ENCODE data around the gene RALGPS2. TPM values are rescaled to one million over a fixed set of nuclear protein-coding genes. Genes with fewer than 3 reads are reported as not detected.

Gene RALGPS2
- polyA plus RNA-seq, 1 donor: 25.5 TPM

- Histone ChIP-seq H3K4me3 (ENCODE audit: low read length) (no peak overlapping the region), H3K9me3 (ENCODE audit: control insufficient read depth, low read depth, low read length) (no peaks in the 10 kb centered on the region), H3K27ac (ENCODE audit: low read length) (no peak overlapping the region), H3K27me3 (ENCODE audit: control insufficient read depth, insufficient read depth, low read length) (no peaks in the 10 kb centered on the region), H3K36me3 (ENCODE audit: control insufficient read depth, insufficient read depth, low read length) (no peaks in the 10 kb centered on the region), H3K4me1 (ENCODE audit: control insufficient read depth, insufficient read depth, low read length) (no peaks in the 10 kb centered on the region)
- no CpG with 5 or more reads among the region's 2 CpGs for WGBS (ENCODE audit: insufficient coverage, low lambda C conversion rate)
- no peak for DNase-seq
These were observed 124.9 kb downstream of the RALGPS2 start for GRCh38 chr1:178849918-178850317.

- WGBS (ENCODE audit: insufficient coverage, low lambda C conversion rate): 100% methylated on average over 1 of the region's 2 CpGs
These were observed 132.1 kb downstream of the RALGPS2 start for GRCh38 chr1:178857126-178857525.

GRCh38 chr1:178862416-178862815, 137.4 kb downstream of the RALGPS2 start:
- Histone ChIP-seq H3K27ac (ENCODE audit: low read length) (no peak overlapping the region), H3K4me1 (ENCODE audit: control insufficient read depth, insufficient read depth, low read length) (peaks cover 3% of the 10 kb centered on the region), H3K4me3 (ENCODE audit: low read length) (no peak overlapping the region), H3K36me3 (ENCODE audit: control insufficient read depth, insufficient read depth, low read length) (peaks cover 8% of the 10 kb centered on the region), H3K27me3 (ENCODE audit: control insufficient read depth, insufficient read depth, low read length) (no peaks in the 10 kb centered on the region), H3K9me3 (ENCODE audit: control insufficient read depth, low read depth, low read length) (no peaks in the 10 kb centered on the region)
- DNase-seq: no peak
- 83% methylated on average over 1 of the region's 3 CpGs for WGBS (ENCODE audit: insufficient coverage, low lambda C conversion rate)

More at GRCh38 chr1:178857126-178857525, 132.1 kb downstream of the RALGPS2 start:
- Histone ChIP-seq H3K4me3 (ENCODE audit: low read length) (no peak overlapping the region), H3K4me1 (ENCODE audit: control insufficient read depth, insufficient read depth, low read length) (no peaks in the 10 kb centered on the region), H3K36me3 (ENCODE audit: control insufficient read depth, insufficient read depth, low read length) (no peaks in the 10 kb centered on the region), H3K27ac (ENCODE audit: low read length) (no peak overlapping the region), H3K9me3 (ENCODE audit: control insufficient read depth, low read depth, low read length) (no peaks in the 10 kb centered on the region), H3K27me3 (ENCODE audit: control insufficient read depth, insufficient read depth, low read length) (no peaks in the 10 kb centered on the region)
- no peak for DNase-seq

GRCh38 chr1:178862864-178863263, 137.8 kb downstream of the RALGPS2 start:
- Histone ChIP-seq H3K27me3 (ENCODE audit: control insufficient read depth, insufficient read depth, low read length) (no peaks in the 10 kb centered on the region), H3K4me3 (ENCODE audit: low read length) (no peak overlapping the region), H3K36me3 (ENCODE audit: control insufficient read depth, insufficient read depth, low read length) (peaks cover 8% of the 10 kb centered on the region), H3K4me1 (ENCODE audit: control insufficient read depth, insufficient read depth, low read length) (peaks cover 5% of the 10 kb centered on the region), H3K9me3 (ENCODE audit: control insufficient read depth, low read depth, low read length) (no peaks in the 10 kb centered on the region), H3K27ac (ENCODE audit: low read length) (no peak overlapping the region)
- DNase-seq: no peak

- no peaks in the 10 kb centered on the region for H3K9me3 ChIP-seq (ENCODE audit: control insufficient read depth, low read depth, low read length)
- no peak overlapping the region for H3K4me3 ChIP-seq (ENCODE audit: low read length)
- peaks cover 8% of the 10 kb centered on the region for H3K36me3 ChIP-seq (ENCODE audit: control insufficient read depth, insufficient read depth, low read length)
- peaks cover 5% of the 10 kb centered on the region for H3K4me1 ChIP-seq (ENCODE audit: control insufficient read depth, insufficient read depth, low read length)
- no peaks in the 10 kb centered on the region for H3K27me3 ChIP-seq (ENCODE audit: control insufficient read depth, insufficient read depth, low read length)
- no peak for DNase-seq
- WGBS (ENCODE audit: insufficient coverage, low lambda C conversion rate): 100% methylated on average over 1 of the region's 6 CpGs
- no peak overlapping the region for H3K27ac ChIP-seq (ENCODE audit: low read length)
These were observed 139.3 kb downstream of the RALGPS2 start for GRCh38 chr1:178864326-178864725.

- Histone ChIP-seq H3K27ac (ENCODE audit: low read length) (no peak overlapping the region), H3K4me1 (ENCODE audit: control insufficient read depth, insufficient read depth, low read length) (peaks cover 7% of the 10 kb centered on the region)
- 30% methylated on average over 4 of the region's 5 CpGs for WGBS (ENCODE audit: insufficient coverage, low lambda C conversion rate)
These were observed 142.6 kb downstream of the RALGPS2 start for GRCh38 chr1:178867670-178868069.

GRCh38 chr1:178868706-178869105, 143.7 kb downstream of the RALGPS2 start:
- WGBS (ENCODE audit: insufficient coverage, low lambda C conversion rate): 57% methylated on average over 1 of the region's 1 CpG
- DNase-seq: no peak
- Histone ChIP-seq H3K4me1 (ENCODE audit: control insufficient read depth, insufficient read depth, low read length) (peaks cover 7% of the 10 kb centered on the region), H3K9me3 (ENCODE audit: control insufficient read depth, low read depth, low read length) (no peaks in the 10 kb centered on the region), H3K27ac (ENCODE audit: low read length) (no peak overlapping the region), H3K4me3 (ENCODE audit: low read length) (no peak overlapping the region), H3K36me3 (ENCODE audit: control insufficient read depth, insufficient read depth, low read length) (peaks cover 8% of the 10 kb centered on the region), H3K27me3 (ENCODE audit: control insufficient read depth, insufficient read depth, low read length) (no peaks in the 10 kb centered on the region)

More at GRCh38 chr1:178867670-178868069, 142.6 kb downstream of the RALGPS2 start:
- H3K36me3 ChIP-seq (ENCODE audit: control insufficient read depth, insufficient read depth, low read length): peaks cover 8% of the 10 kb centered on the region
- H3K4me3 ChIP-seq (ENCODE audit: low read length): no peak overlapping the region
- H3K9me3 ChIP-seq (ENCODE audit: control insufficient read depth, low read depth, low read length): no peaks in the 10 kb centered on the region
- DNase-seq: peak; percentile 33 to 80
- no peaks in the 10 kb centered on the region for H3K27me3 ChIP-seq (ENCODE audit: control insufficient read depth, insufficient read depth, low read length)

GRCh38 chr1:178869119-178869697, 144.2 kb downstream of the RALGPS2 start:
- H3K9me3 ChIP-seq (ENCODE audit: control insufficient read depth, low read depth, low read length): no peaks in the 10 kb centered on the region
- WGBS (ENCODE audit: insufficient coverage, low lambda C conversion rate): 100% methylated on average over 2 of the region's 3 CpGs
- no peaks in the 10 kb centered on the region for H3K27me3 ChIP-seq (ENCODE audit: control insufficient read depth, insufficient read depth, low read length)
- peaks cover 8% of the 10 kb centered on the region for H3K36me3 ChIP-seq (ENCODE audit: control insufficient read depth, insufficient read depth, low read length)
- no peak overlapping the region for H3K27ac ChIP-seq (ENCODE audit: low read length)
- peak in 1 of 2 donors; percentile 7 for DNase-seq
- peaks cover 7% of the 10 kb centered on the region for H3K4me1 ChIP-seq (ENCODE audit: control insufficient read depth, insufficient read depth, low read length)
- peak overlapping the region; percentile 0 for H3K4me3 ChIP-seq (ENCODE audit: low read length)

GRCh38 chr1:178870221-178870620, 145.2 kb downstream of the RALGPS2 start:
- H3K36me3 ChIP-seq (ENCODE audit: control insufficient read depth, insufficient read depth, low read length): peaks cover 4% of the 10 kb centered on the region
- no peak for DNase-seq
- no peaks in the 10 kb centered on the region for H3K9me3 ChIP-seq (ENCODE audit: control insufficient read depth, low read depth, low read length)
- no CpG with 5 or more reads among the region's 1 CpG for WGBS (ENCODE audit: insufficient coverage, low lambda C conversion rate)
- no peak overlapping the region for H3K27ac ChIP-seq (ENCODE audit: low read length)
- no peaks in the 10 kb centered on the region for H3K27me3 ChIP-seq (ENCODE audit: control insufficient read depth, insufficient read depth, low read length)
- peaks cover 7% of the 10 kb centered on the region for H3K4me1 ChIP-seq (ENCODE audit: control insufficient read depth, insufficient read depth, low read length)
- no peak overlapping the region for H3K4me3 ChIP-seq (ENCODE audit: low read length)

GRCh38 chr1:178870944-178871343, 145.9 kb downstream of the RALGPS2 start, which contains the start of gene ANGPTL1:
Gene ANGPTL1 (minus strand): TSS chr1:178871077. CDS start chr1:178865776, 5,301 bp downstream.
- Histone ChIP-seq H3K4me3 (ENCODE audit: low read length) (no peak within 1 kb of the TSS), H3K4me1 (ENCODE audit: control insufficient read depth, insufficient read depth, low read length) (peaks cover 7% of the 10 kb centered on the region), H3K27ac (ENCODE audit: low read length) (no peak within 1 kb of the TSS), H3K36me3 (ENCODE audit: control insufficient read depth, insufficient read depth, low read length) (no peaks in the 10 kb centered on the region), H3K27me3 (ENCODE audit: control insufficient read depth, insufficient read depth, low read length) (no peaks in the 10 kb centered on the region), H3K9me3 (ENCODE audit: control insufficient read depth, low read depth, low read length) (no peaks in the 10 kb centered on the region)
- no CpG with 5 or more reads among the region's 4 CpGs for WGBS (ENCODE audit: insufficient coverage, low lambda C conversion rate)
- peak; percentile 12 to 41 for DNase-seq
